ENCODE measurements around the gene PAPPA2. TPM values are rescaled to one million over a fixed set of nuclear protein-coding genes. Genes with fewer than 3 reads are reported as not detected.

PAPPA2 gene
- total RNA-seq, 1 experiment from 2014 or later = 0.06 TPM

GRCh38 chr1:176444286-176444685, 18.7 kb upstream of the PAPPA2 start:
- intact Hi-C loops (cut with micrococcal nuclease; ENCODE audit: unreplicated experiment) = no loop called here
- no TSS peak for BruUV-seq (replicated peaks)

DNA sequence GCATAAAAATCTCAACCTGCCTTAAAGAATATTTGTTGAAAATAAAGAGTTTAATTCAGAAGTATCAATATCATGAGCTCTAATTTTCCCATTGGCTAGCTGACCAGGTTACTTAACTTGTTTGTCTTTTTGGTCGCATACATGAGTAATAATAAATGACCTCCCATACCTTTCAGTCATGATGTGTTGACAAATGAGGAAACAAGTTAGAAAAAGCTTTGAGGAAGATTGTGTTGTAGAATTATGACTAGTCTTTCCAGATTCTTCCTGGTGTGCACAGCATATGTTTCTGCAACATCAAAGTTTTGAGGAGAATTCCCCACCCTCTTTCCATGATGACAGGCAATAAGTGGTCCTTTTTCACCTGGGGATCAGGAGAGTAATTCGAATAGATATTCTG, 17.6 kb upstream of the PAPPA2 start:
- Histone ChIP-seq H3K36me3 (ENCODE audit: insufficient read depth, low read length, poor library complexity, severe bottlenecking) (no peaks in the 10 kb centered on the region), H3K4me1 (ENCODE audit: insufficient read depth, low read length, poor library complexity, severe bottlenecking) (no peaks in the 10 kb centered on the region), H3K27ac (ENCODE audit: low read depth, low read length, poor library complexity, severe bottlenecking) (no peak overlapping the region), H3K27me3 (replicated peaks; ENCODE audit: insufficient read depth, low read depth, low read length, poor library complexity) (no peaks in the 10 kb centered on the region), H3K9me3 (ENCODE audit: low read depth, low read length, poor library complexity, severe bottlenecking) (no peaks in the 10 kb centered on the region), H3K4me3 (ENCODE audit: low read depth, low read length, poor library complexity, severe bottlenecking) (no peak overlapping the region)
- DNase-seq (ENCODE audit: low spot score) = no peak
- ChIA-PET CTCF (no interaction called here), POLR2A (ENCODE audit: low non-redundant PET) (no interaction called here)
- intact Hi-C loops (cut with micrococcal nuclease; ENCODE audit: unreplicated experiment) = no loop called here
- no TSS peak for BruUV-seq (replicated peaks)
- TF ChIP-seq EZH2 (IDR thresholded peaks at IDR 0.05; ENCODE audit: borderline replicate concordance, low read depth, low read length, poor library complexity, severe bottlenecking) = no peak
- TF ChIP-seq, protein P1, sequence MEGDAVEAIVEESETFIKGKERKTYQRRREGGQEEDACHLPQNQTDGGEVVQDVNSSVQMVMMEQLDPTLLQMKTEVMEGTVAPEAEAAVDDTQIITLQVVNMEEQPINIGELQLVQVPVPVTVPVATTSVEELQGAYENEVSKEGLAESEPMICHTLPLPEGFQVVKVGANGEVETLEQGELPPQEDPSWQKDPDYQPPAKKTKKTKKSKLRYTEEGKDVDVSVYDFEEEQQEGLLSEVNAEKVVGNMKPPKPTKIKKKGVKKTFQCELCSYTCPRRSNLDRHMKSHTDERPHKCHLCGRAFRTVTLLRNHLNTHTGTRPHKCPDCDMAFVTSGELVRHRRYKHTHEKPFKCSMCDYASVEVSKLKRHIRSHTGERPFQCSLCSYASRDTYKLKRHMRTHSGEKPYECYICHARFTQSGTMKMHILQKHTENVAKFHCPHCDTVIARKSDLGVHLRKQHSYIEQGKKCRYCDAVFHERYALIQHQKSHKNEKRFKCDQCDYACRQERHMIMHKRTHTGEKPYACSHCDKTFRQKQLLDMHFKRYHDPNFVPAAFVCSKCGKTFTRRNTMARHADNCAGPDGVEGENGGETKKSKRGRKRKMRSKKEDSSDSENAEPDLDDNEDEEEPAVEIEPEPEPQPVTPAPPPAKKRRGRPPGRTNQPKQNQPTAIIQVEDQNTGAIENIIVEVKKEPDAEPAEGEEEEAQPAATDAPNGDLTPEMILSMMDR (conservative IDR thresholded peaks at IDR 0.05; ENCODE audit: low read depth, low read length) = no peak

More at GRCh38 chr1:176444286-176444685, 18.7 kb upstream of the PAPPA2 start:
- Histone ChIP-seq H3K4me3 (ENCODE audit: low read depth, low read length, poor library complexity, severe bottlenecking) (no peak overlapping the region), H3K9me3 (ENCODE audit: low read depth, low read length, poor library complexity, severe bottlenecking) (no peaks in the 10 kb centered on the region), H3K27ac (ENCODE audit: low read depth, low read length, poor library complexity, severe bottlenecking) (no peak overlapping the region), H3K4me1 (ENCODE audit: insufficient read depth, low read length, poor library complexity, severe bottlenecking) (no peaks in the 10 kb centered on the region), H3K27me3 (replicated peaks; ENCODE audit: insufficient read depth, low read depth, low read length, poor library complexity) (no peaks in the 10 kb centered on the region), H3K36me3 (ENCODE audit: insufficient read depth, low read length, poor library complexity, severe bottlenecking) (no peaks in the 10 kb centered on the region)
- no peak for DNase-seq (ENCODE audit: low spot score)
- CTCF ChIA-PET = no interaction called here
- TF ChIP-seq, protein P1 (conservative IDR thresholded peaks at IDR 0.05; ENCODE audit: low read depth, low read length) = no peak
- TF ChIP-seq EZH2 (IDR thresholded peaks at IDR 0.05; ENCODE audit: borderline replicate concordance, low read depth, low read length, poor library complexity, severe bottlenecking) = no peak
- POLR2A ChIA-PET (ENCODE audit: low non-redundant PET) = no interaction called here

GRCh38 chr1:176448340-176448739, 14.6 kb upstream of the PAPPA2 start:
- Histone ChIP-seq H3K27ac (ENCODE audit: low read depth, low read length, poor library complexity, severe bottlenecking) (no peak overlapping the region), H3K4me1 (ENCODE audit: insufficient read depth, low read length, poor library complexity, severe bottlenecking) (no peaks in the 10 kb centered on the region), H3K9me3 (ENCODE audit: low read depth, low read length, poor library complexity, severe bottlenecking) (no peaks in the 10 kb centered on the region), H3K27me3 (replicated peaks; ENCODE audit: insufficient read depth, low read depth, low read length, poor library complexity) (no peaks in the 10 kb centered on the region), H3K36me3 (ENCODE audit: insufficient read depth, low read length, poor library complexity, severe bottlenecking) (no peaks in the 10 kb centered on the region), H3K4me3 (ENCODE audit: low read depth, low read length, poor library complexity, severe bottlenecking) (no peak overlapping the region)
- no peak for TF ChIP-seq EZH2 (IDR thresholded peaks at IDR 0.05; ENCODE audit: borderline replicate concordance, low read depth, low read length, poor library complexity, severe bottlenecking)
- TF ChIP-seq, protein P1 (conservative IDR thresholded peaks at IDR 0.05; ENCODE audit: low read depth, low read length) = no peak
- CTCF ChIA-PET = no interaction called here
- POLR2A ChIA-PET (ENCODE audit: low non-redundant PET) = no interaction called here
- no TSS peak for BruUV-seq (replicated peaks)
- intact Hi-C loops (cut with micrococcal nuclease; ENCODE audit: unreplicated experiment) = no loop called here
- DNase-seq (ENCODE audit: low spot score) = no peak
